ENCODE results near the gene MGLL. TPM values are rescaled to one million over a fixed set of nuclear protein-coding genes. Genes with fewer than 3 reads are reported as not detected.

Gene MGLL
- 38.7 and 78.1 TPM in 2 replicates for total RNA-seq

DNA sequence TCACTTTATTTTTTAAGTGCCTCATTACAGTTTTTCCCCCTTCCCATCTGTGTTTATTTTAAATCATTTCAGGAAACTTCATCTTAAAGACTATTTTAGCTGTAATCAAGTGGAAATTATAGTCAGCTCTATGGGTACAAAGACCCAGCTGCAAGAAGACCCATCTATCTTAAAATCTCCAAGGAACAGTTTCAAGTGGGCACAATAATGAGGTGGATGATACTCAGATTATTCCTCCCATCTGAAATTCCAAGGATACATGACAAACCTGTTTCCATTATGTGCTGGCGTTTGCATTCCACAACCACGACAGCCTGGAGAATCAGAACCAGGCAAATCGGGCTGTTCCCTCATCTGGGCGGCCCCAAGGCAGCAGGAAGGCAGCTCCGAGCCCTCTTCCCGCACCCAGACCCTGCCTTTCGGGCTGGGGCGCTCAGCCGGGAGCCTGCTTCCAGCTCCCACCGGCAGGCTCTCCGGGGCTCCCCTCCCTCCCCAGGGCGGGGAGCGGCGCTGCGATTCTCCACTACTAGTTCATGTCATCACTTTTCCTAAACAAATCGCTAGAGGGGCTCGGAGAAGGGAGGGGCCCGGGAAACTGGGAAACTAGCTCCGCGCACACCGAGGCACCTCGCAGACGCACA, at the start of gene MGLL:
MGLL (minus strand) TSS at position 475 of the 641 bp plus-strand sequence; CDS start at position 278, 197 bp downstream.

DNA sequence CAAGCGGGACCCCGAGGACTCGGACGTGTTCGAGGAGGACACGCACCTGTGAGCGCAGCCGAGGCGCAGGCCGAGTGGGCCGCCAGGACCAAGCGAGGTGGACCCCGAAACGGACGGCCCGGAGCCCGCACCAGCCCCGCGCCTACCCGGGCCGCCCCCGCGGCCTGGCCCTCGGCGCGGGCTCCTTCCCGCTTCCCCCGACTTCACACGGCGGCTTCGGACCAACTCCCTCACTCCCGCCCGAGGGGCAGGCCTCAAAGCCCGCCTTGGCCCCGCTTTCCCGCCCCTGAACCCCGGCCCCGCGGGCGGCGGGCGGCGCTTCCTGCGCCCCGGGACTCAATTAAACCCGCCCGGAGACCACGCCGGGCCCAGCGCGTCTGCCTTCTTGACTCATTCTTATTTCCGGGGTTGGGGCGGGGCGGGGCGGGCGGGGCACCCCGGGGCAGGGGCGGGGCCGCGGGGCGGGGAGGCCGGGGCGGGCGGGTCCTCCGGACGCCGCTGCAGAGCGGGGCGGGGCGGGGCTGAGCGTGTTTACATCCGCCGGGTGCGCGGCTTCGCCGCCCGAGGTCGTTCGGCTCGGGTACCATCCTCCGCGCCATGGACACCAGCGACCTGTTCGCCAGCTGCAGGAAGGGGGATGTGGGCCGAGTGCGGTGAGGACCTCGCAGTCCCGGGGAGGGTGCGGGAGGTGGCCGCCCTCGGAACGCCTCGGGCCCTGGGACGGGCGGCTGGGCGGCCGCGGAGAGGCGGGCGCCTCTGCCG, 149.7 kb downstream of the MGLL start, which contains the start of gene ABTB1:
ABTB1 (plus strand) TSS at position 524 of the 762 bp plus-strand sequence; CDS start at position 598, 74 bp downstream.

Other genes starting within 250 kb of the MGLL start
- 29.5 and 62.5 TPM in 2 replicates for gene TPRA1, start 231.8 kb downstream of the MGLL start, total RNA-seq
- gene MCM2, start 224.1 kb downstream of the MGLL start, total RNA-seq = 14.7 and 66.2 TPM in 2 replicates
- gene PODXL2, start 193.3 kb downstream of the MGLL start, total RNA-seq = 1.0 and 1.8 TPM in 2 replicates
- gene ABTB1, start 149.6 kb downstream of the MGLL start, total RNA-seq = 13.7 and 18.0 TPM in 2 replicates
- not detected in 2 replicates for gene KBTBD12, start 92.7 kb upstream of the MGLL start, total RNA-seq
- gene SEC61A1, start 229.9 kb upstream of the MGLL start, total RNA-seq = 370 and 409 TPM in 2 replicates